H1 (cell line): Measurements from ENCODE around the gene CUBN. TPM values are rescaled to one million over a fixed set of nuclear protein-coding genes. Genes with fewer than 3 reads are reported as not detected.

ENCODE experiments used
- CTCF ChIA-PET: fragments of 300-600 bp; sonication (Branson Sonifier 250); formaldehyde crosslinking; loops from one replicate; lab custom pipeline; 2021; ENCODE audit not compliant: partially characterized antibody; lab: Charles Lee
- POLR2A ChIA-PET: fragments of 300-600 bp; sonication (Branson Sonifier 250); formaldehyde crosslinking; loops from one replicate; lab custom pipeline; 2021; ENCODE audit warnings: inconsistent platforms; ENCODE audit not compliant: partially characterized antibody; lab: Charles Lee
- DNase-seq, 2 experiments: peaks; one replicate each; pipeline versions ENCODE4 v3.0.0 to v3.0.0-alpha.2; 2010 to 2022; ENCODE audit warnings: low spot score in 2 of 2, low read depth in 1 of 2, mixed read lengths in 1 of 2
- FAIRE-seq: peaks from 2 replicates; lab custom pipeline; 2011; peaks lifted over from hg19 to GRCh38; lab: Jason Lieb, UNC
- H2AFZ ChIP-seq: 2 replicates; pipeline ENCODE4 v1.8.1; 2012; ENCODE audit warnings: low read length, inconsistent platforms
- H2AK5ac ChIP-seq: 2 replicates; pipeline ENCODE4 v1.6.1; 2013; ENCODE audit warnings: low read depth, low read length
- H2BK120ac ChIP-seq: replicated peaks from 2 replicates; pipeline ENCODE3; 2013; ENCODE audit warnings: low read depth, low read length, inconsistent platforms
- H2BK12ac ChIP-seq: 2 replicates; pipeline ENCODE4 v1.6.1; 2013; ENCODE audit warnings: low read depth, low read length
- H2BK15ac ChIP-seq: 2 replicates; pipeline ENCODE4 v1.6.1; 2013; ENCODE audit warnings: low read length
- H2BK20ac ChIP-seq: 2 replicates; pipeline ENCODE4 v1.6.1; 2013; ENCODE audit warnings: low read length
- H2BK5ac ChIP-seq: 2 replicates; pipeline ENCODE4 v1.6.1; 2013; ENCODE audit warnings: low read depth, low read length
- H3K14ac ChIP-seq: 2 replicates; pipeline ENCODE4 v1.6.1; 2013; ENCODE audit warnings: inconsistent platforms; ENCODE audit not compliant: insufficient read length
- H3K18ac ChIP-seq: 2 replicates; pipeline ENCODE4 v1.6.1; 2013; ENCODE audit warnings: low read length; ENCODE audit errors: extremely low read depth
- H3K23ac ChIP-seq: 2 replicates; pipeline ENCODE4 v1.6.1; 2013; ENCODE audit warnings: inconsistent platforms; ENCODE audit not compliant: insufficient read length
- H3K23me2 ChIP-seq: 2 replicates; pipeline ENCODE4 v1.6.1; 2013; ENCODE audit warnings: low read depth, low read length
- H3K27ac ChIP-seq: 2 replicates; pipeline ENCODE4 v1.6.1; 2011; ENCODE audit warnings: low read depth, low read length, inconsistent platforms
- H3K27me3 ChIP-seq, 4 experiments: replicated peaks in 1 of 4; 1 replicate in 1 of 4; 2 replicates in 3 of 4; pipeline versions ENCODE4 v1.6.1 to v1.8.1; 2011 to 2013; ENCODE audit warnings: low read length in 3 of 4, mild to moderate bottlenecking in 3 of 4, inconsistent platforms in 2 of 4, mixed read lengths in 2 of 4, moderate library complexity in 1 of 4; ENCODE audit not compliant: control insufficient read depth in 3 of 4, insufficient read depth in 3 of 4; ENCODE audit errors: extremely low read depth in 1 of 4
- H3K36me3 ChIP-seq, 4 experiments: 2 replicates each; pipeline versions ENCODE4 v1.6.1 to v1.8.1; 2011 to 2013; ENCODE audit warnings: mild to moderate bottlenecking in 4 of 4, low read length in 3 of 4, moderate library complexity in 2 of 4, control low read depth in 1 of 4, inconsistent platforms in 1 of 4; ENCODE audit not compliant: insufficient read depth in 4 of 4, control insufficient read depth in 2 of 4
- H3K4ac ChIP-seq: replicated peaks from 2 replicates; pipeline ENCODE3; 2013; ENCODE audit warnings: low read length, low read depth, mixed read lengths, inconsistent platforms; ENCODE audit not compliant: insufficient read length
- H3K4me1 ChIP-seq, 4 experiments: replicated peaks in 1 of 4; 1 replicate in 1 of 4; 2 replicates in 3 of 4; pipeline versions ENCODE4 v1.6.1 to v1.8.1; 2011 to 2013; ENCODE audit warnings: low read length in 3 of 4, inconsistent platforms in 2 of 4, mixed read lengths in 1 of 4; ENCODE audit not compliant: insufficient read depth in 4 of 4, control insufficient read depth in 3 of 4
- H3K4me2 ChIP-seq, 2 experiments: 2 replicates each; pipeline versions ENCODE4 v1.6.1 to v1.8.1; 2011 to 2013; ENCODE audit warnings: low read depth in 2 of 2, low read length in 2 of 2, control low read depth in 1 of 2, inconsistent platforms in 1 of 2, mild to moderate bottlenecking in 1 of 2; ENCODE audit not compliant: insufficient read depth in 1 of 2
- H3K4me3 ChIP-seq, 4 experiments: fragments of 200-600, 300-600 bp in 1 of 4; sonication (generic), shearing (Covaris generic), sonication (Bioruptor Twin) in 1 of 4; 2 replicates each; pipeline versions ENCODE4 v1.5.1 to v1.8.1; 2011 to 2016; ENCODE audit warnings: low read length in 4 of 4, low read depth in 3 of 4, control low read depth in 2 of 4, inconsistent platforms in 2 of 4, mild to moderate bottlenecking in 2 of 4, mixed read lengths in 1 of 4, moderate library complexity in 1 of 4; ENCODE audit not compliant: insufficient read depth in 2 of 4; ENCODE audit errors: extremely low read depth in 1 of 4
- H3K56ac ChIP-seq: replicated peaks from 2 replicates; pipeline ENCODE3; 2013; ENCODE audit warnings: low read depth, mild to moderate bottlenecking, mixed read lengths, low read length, inconsistent platforms; ENCODE audit not compliant: insufficient read length
- H3K79me1 ChIP-seq: 2 replicates; pipeline ENCODE4 v1.6.1; 2013; ENCODE audit warnings: low read depth, low read length, control low read depth
- H3K79me2 ChIP-seq, 2 experiments: 2 replicates each; pipeline versions ENCODE4 v1.6.1 to v1.8.1; 2012 to 2013; ENCODE audit warnings: low read length in 2 of 2, mild to moderate bottlenecking in 2 of 2, inconsistent platforms in 1 of 2; ENCODE audit not compliant: insufficient read depth in 2 of 2, control insufficient read depth in 1 of 2
- H3K9ac ChIP-seq, 4 experiments: replicated peaks in 1 of 4; 1 replicate in 1 of 4; 2 replicates in 3 of 4; pipeline versions ENCODE4 v1.6.1 to v1.8.1; 2011 to 2013; ENCODE audit warnings: low read depth in 3 of 4, low read length in 3 of 4, control low read depth in 2 of 4, mild to moderate bottlenecking in 2 of 4, moderate library complexity in 2 of 4, inconsistent platforms in 1 of 4; ENCODE audit errors: extremely low read depth in 1 of 4
- H3K9me3 ChIP-seq, 2 experiments: 2 replicates each; pipeline versions ENCODE4 v1.6.1 to v1.8.1; 2012 to 2013; ENCODE audit warnings: mild to moderate bottlenecking in 2 of 2, moderate library complexity in 2 of 2, control low read depth in 1 of 2, inconsistent platforms in 1 of 2, low read depth in 1 of 2, low read length in 1 of 2, mixed read lengths in 1 of 2; ENCODE audit not compliant: insufficient read depth in 2 of 2
- H4K20me1 ChIP-seq, 2 experiments: replicated peaks in 1 of 2; 2 replicates each; pipeline versions ENCODE3 to v1.8.1; 2011 to 2013; ENCODE audit warnings: inconsistent platforms in 2 of 2, low read length in 2 of 2, mild to moderate bottlenecking in 1 of 2; ENCODE audit not compliant: insufficient read depth in 2 of 2, control insufficient read depth in 1 of 2
- H4K5ac ChIP-seq: 2 replicates; pipeline ENCODE4 v1.6.1; 2013; ENCODE audit warnings: low read length, low read depth, mixed read lengths, inconsistent platforms; ENCODE audit not compliant: insufficient read length
- H4K8ac ChIP-seq: 2 replicates; pipeline ENCODE4 v1.8.0; 2013; ENCODE audit warnings: mild to moderate bottlenecking, moderate library complexity, low read length, inconsistent platforms; ENCODE audit not compliant: insufficient read depth; ENCODE audit errors: extremely low read depth
- H4K91ac ChIP-seq: replicated peaks from 2 replicates; pipeline ENCODE3; 2013; ENCODE audit warnings: low read length, mixed read lengths, inconsistent platforms; ENCODE audit not compliant: insufficient read length
- ASH2L ChIP-seq: fragments of 200-600, 300-600 bp; sonication (generic); IDR thresholded peaks from one replicate; pipeline ENCODE4 v1.7.1; 2017; ENCODE audit warnings: low read length
- CEBPB ChIP-seq: IDR thresholded peaks from 2 replicates; pipeline ENCODE4 v1.6.1; 2012; ENCODE audit warnings: low read depth, low read length
- CREB1 ChIP-seq: IDR thresholded peaks from 2 replicates; pipeline ENCODE4 v1.6.1; 2012; ENCODE audit warnings: inconsistent platforms
- CTCF ChIP-seq, 3 experiments: IDR thresholded peaks; 1 replicate in 2 of 3; 2 replicates in 1 of 3; pipeline versions ENCODE4 v1.5.1 to v1.6.1; 2011; ENCODE audit warnings: low read length in 3 of 3, mild to moderate bottlenecking in 3 of 3, inconsistent platforms in 2 of 3, low read depth in 1 of 3, moderate library complexity in 1 of 3; ENCODE audit not compliant: insufficient read depth in 1 of 3; ENCODE audit errors: control extremely low read depth in 1 of 3
- EGR1 ChIP-seq: IDR thresholded peaks from 2 replicates; pipeline ENCODE4 v1.6.1; 2011; ENCODE audit warnings: low read depth, low read length, borderline replicate concordance
- JUN ChIP-seq: IDR thresholded peaks from 2 replicates; pipeline ENCODE4 v1.6.1; 2011; ENCODE audit warnings: low read depth, mild to moderate bottlenecking, improper control_type of control experiment, low read length
- JUND ChIP-seq: IDR thresholded peaks from 2 replicates; pipeline ENCODE4 v1.6.1; 2011; ENCODE audit warnings: mild to moderate bottlenecking, improper control_type of control experiment, low read length
- KDM4A ChIP-seq: IDR thresholded peaks from one replicate; pipeline ENCODE4 v1.7.1; 2012; ENCODE audit warnings: low read depth, mild to moderate bottlenecking, moderate library complexity, low read length, inconsistent platforms; ENCODE audit not compliant: severe bottlenecking
- TAF1 ChIP-seq: IDR thresholded peaks from 2 replicates; pipeline ENCODE4 v1.6.1; 2011; ENCODE audit warnings: mild to moderate bottlenecking, low read depth, low read length
- TBP ChIP-seq: IDR thresholded peaks from 2 replicates; pipeline ENCODE4 v1.6.1; 2011; ENCODE audit warnings: low read depth, low read length, improper control_type of control experiment
- WGBS, 2 experiments: shearing (Covaris generic) in 1 of 2; methylation state at CpG; one replicate each; pipeline versions ENCODE4 v1.1.6 to v1.1.7; 2013 to 2015; ENCODE audit warnings: low lambda C conversion rate in 2 of 2, mixed read lengths in 2 of 2, inconsistent platforms in 1 of 2, low coverage in 1 of 2, missing lambda C conversion rate in 1 of 2; ENCODE audit not compliant: insufficient replicate concordance in 2 of 2, insufficient coverage in 1 of 2, insufficient read length in 1 of 2; ENCODE audit errors: extremely low coverage in 1 of 2, missing lambda C conversion rate in 1 of 2; 5-methylcytosine and 5-hydroxymethylcytosine counted together
- polyA plus RNA-seq, 7 experiments: library from polyadenylated mRNA; depleted of rRNA in 3 of 7; stranded (reverse) in 5 of 7; unstranded in 2 of 7; fragments of >200 nt in 5 of 7; fragments of 200-250 nt in 2 of 7; gene quantifications; 1 replicate in 5 of 7; 2 replicates in 1 of 7; 4 replicates in 1 of 7; pipeline versions ENCODE4 v1.2.1 to v1.2.3, GENCODE V29; 2011 to 2013; ENCODE audit warnings: missing spikeins in 2 of 7, mixed read lengths in 2 of 7
- total RNA-seq: library from RNA; stranded (reverse); fragmentation: NEBNext Ultra II Directional; extraction: Animal tissue kit (Norgen Biotek cat#: 25700); gene quantifications from 2 replicates; pipeline ENCODE4 v1.2.1, GENCODE V29; 2021

The CUBN gene
- total and polyA plus RNA-seq, 2 of the 8 experiments (the other 6 are each of a cell fraction or from before 2014, with no cell fraction given): 0.04 to 0.08 TPM

DNA sequence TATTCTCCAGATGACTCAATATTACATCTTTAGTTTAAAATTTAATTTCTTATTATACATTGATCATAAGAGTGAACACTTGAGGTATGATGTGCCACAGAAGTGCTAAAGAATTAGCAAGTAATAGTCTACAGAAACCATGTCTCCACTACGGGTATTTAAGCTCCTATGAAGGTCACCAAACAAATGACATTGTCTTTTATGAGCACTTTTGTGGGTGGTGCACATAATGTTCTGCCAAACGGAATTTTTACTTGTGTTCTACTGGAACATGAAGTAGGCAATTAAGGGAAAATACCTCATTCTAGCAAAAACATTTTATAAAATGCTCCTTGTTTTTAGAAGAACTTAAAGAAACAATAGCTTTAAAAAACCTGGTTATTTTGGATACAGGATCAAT lies 27.4 kb upstream of the CUBN start:
- Histone ChIP-seq H3K9me3 (no peaks in the 10 kb centered on the region), H2AFZ (no peak overlapping the region), H3K18ac (no peak overlapping the region), H2BK15ac (no peak overlapping the region), H4K91ac (no peak overlapping the region), H3K36me3 (no peaks in the 10 kb centered on the region), H3K27ac (no peak overlapping the region), H3K27me3 (no peaks in the 10 kb centered on the region), H2BK5ac (no peak overlapping the region), H4K20me1 (no peaks in the 10 kb centered on the region), H3K23me2 (no peaks in the 10 kb centered on the region), H3K4ac (no peak overlapping the region), H3K79me2 (no peaks in the 10 kb centered on the region), H3K14ac (no peak overlapping the region), H3K23ac (no peak overlapping the region), H4K8ac (no peak overlapping the region), H2BK20ac (no peak overlapping the region), H3K79me1 (no peaks in the 10 kb centered on the region), H2BK12ac (no peak overlapping the region), H2BK120ac (no peak overlapping the region), H3K9ac (no peak overlapping the region)
- WGBS, 2 experiments: 80% methylated on average over 2 of the region's 2 CpGs; no CpG with 5 or more reads in 1 of the 2 experiments
- POLR2A ChIA-PET: interaction anchor here (1.2 kb wide), 1 partner anchor 10 kb away, joined by 3 read pairs; no protein-coding TSS in a partner anchor
- DNase-seq: no peak
- FAIRE-seq: no peak
- TF ChIP-seq JUND (no peak), EGR1 (no peak), ASH2L (no peak), TAF1 (no peak), JUN (no peak), TBP (no peak), CTCF (IDR thresholded peaks at IDR 0.05; ENCODE audit: control extremely low read depth in 1 of 3, insufficient read depth in 1 of 3, low read depth in 1 of 3, low read length in 3 of 3) (no peak), CREB1 (no peak), CEBPB (no peak), KDM4A (no peak)
- TF ChIP-seq, all 59 proteins: peak for 0
- Histone ChIP-seq H3K4me3 (no peak overlapping the region), H3K4me2 (no peak overlapping the region), H3K4me1 (no peaks in the 10 kb centered on the region), H4K5ac (no peak overlapping the region), H2AK5ac (no peak overlapping the region), H3K56ac (no peak overlapping the region)
- CTCF ChIA-PET: interaction anchor here (1.5 kb wide), 1 partner anchor 39 kb away, joined by 4 read pairs; no protein-coding TSS in a partner anchor
